Ovary (tissue), 9 donors: ENCODE results near the gene TFE3. TPM values are rescaled to one million over a fixed set of nuclear protein-coding genes. Genes with fewer than 3 reads are reported as not detected.

ENCODE experiments used
- DNase-seq, 5 donors: peaks; one replicate each; pipeline ENCODE4 v3.0.0-alpha.2; 2019 to 2020
- H3K27ac ChIP-seq, 2 donors: fragments of 200-600 bp; one replicate each; pipeline versions ENCODE4 v1.5.1 to v1.8.0; 2019 to 2022
- H3K27me3 ChIP-seq: fragments of 200-600 bp; one replicate; pipeline ENCODE4 v1.8.0; 2022
- H3K36me3 ChIP-seq: fragments of 200-600 bp; sonication (generic); one replicate; pipeline ENCODE4 v1.5.1; 2019
- H3K4me1 ChIP-seq: one replicate; pipeline ENCODE4 v1.8.1; 2013; ENCODE audit warnings: mild to moderate bottlenecking, moderate library complexity; ENCODE audit not compliant: insufficient read depth
- H3K4me3 ChIP-seq: fragments of 200-600 bp; sonication (generic); one replicate; pipeline ENCODE4 v1.5.1; 2017
- H3K9me3 ChIP-seq, 2 donors: fragments of 200-600 bp in 1 of 2; sonication (generic) in 1 of 2; one replicate each; pipeline versions ENCODE4 v1.5.1 to v1.8.1; 2013 to 2019; ENCODE audit warnings: mild to moderate bottlenecking in 1 of 2, moderate library complexity in 1 of 2
- EP300 ChIP-seq: sonication (generic); formaldehyde crosslinking; IDR thresholded peaks from one replicate; pipeline ENCODE4 v1.6.1; 2017; ENCODE audit warnings: antibody characterized with exemption
- POLR2A ChIP-seq: fragments of 450-650 bp; IDR thresholded peaks from one replicate; pipeline ENCODE4 v1.6.1; 2017; ENCODE audit warnings: antibody characterized with exemption, mild to moderate bottlenecking, moderate library complexity
- WGBS, 3 donors: extraction: QIAGEN DNeasy Blood & Tissue Kit in 1 of 3; methylation state at CpG; one replicate each; pipeline versions ENCODE4 v1.1.5 to v1.1.7; 2013 to 2017; 5-methylcytosine and 5-hydroxymethylcytosine counted together
- intact Hi-C, 4 donors: fragments of 100-400 bp; cut with DNase I; formaldehyde crosslinking; loops; one replicate each; pipeline versions ENCODE4 v1.11.0 to v1.15.1; 2022 to 2023
- polyA plus RNA-seq, 2 donors: library from polyadenylated mRNA; stranded (reverse); fragments of 200-250 nt in 1 of 2; fragments of 350-450 nt in 1 of 2; fragmentation: Illumina TruSeq in 1 of 2; extraction: RNeasy Lipid Tissue Mini Kit (QIAGEN cat#74804) in 1 of 2; gene quantifications; one replicate each; pipeline ENCODE4 v1.2.3, GENCODE V29; 2013 to 2014
- total RNA-seq, 7 donors: library from RNA; depleted of rRNA in 2 of 7; stranded (reverse); fragments of >200 nt in 2 of 7; fragmentation: NEBNext Ultra II Directional in 3 of 7; extraction: Animal tissue kit (Norgen Biotek cat#: 25700) in 3 of 7; gene quantifications; one replicate each; pipeline versions ENCODE4 v1.1.0 to v1.2.4, GENCODE V29; 2016 to 2023
- TF ChIP-seq, protein P1 (sequence below), 3 donors: fragments of 450-650 bp in 2 of 3; fragments of 200-600 bp in 1 of 3; IDR thresholded peaks; one replicate each; pipeline versions ENCODE4 v1.5.1 to v1.8.0; 2016 to 2022; ENCODE audit warnings: antibody characterized with exemption in 3 of 3, mild to moderate bottlenecking in 1 of 3
- donor health status: DM: no; HTN: no; CAD: no; lungs with moderate emphysema.
- donor health status: DM: no; HTN: no; CAD: no.
- donor health status: Bipolar disorder and iron deficiency.
- donor health status: DM: yes; HTN: yes; CAD: no.
- donor health status: DM: no; HTN: no; CAD: no.
- donor health status: DM: yes; HTN: yes; CAD: no.

The TFE3 gene
- total and polyA plus RNA-seq, 9 donors, result 42.1 to 69.4 (median 55.4) TPM

- Histone ChIP-seq H3K9me3 (peaks cover 0 to 3% of the 10 kb centered on the region in 2 donors), H3K36me3 (no peaks in the 10 kb centered on the region), H3K4me3 (peak overlapping the region; percentile 61), H3K27ac (peak overlapping the region; percentile 65 to 97), H3K4me1 (no peaks in the 10 kb centered on the region), H3K27me3 (no peaks in the 10 kb centered on the region)
- no peak for TF ChIP-seq EP300
- TF ChIP-seq, protein P1, sequence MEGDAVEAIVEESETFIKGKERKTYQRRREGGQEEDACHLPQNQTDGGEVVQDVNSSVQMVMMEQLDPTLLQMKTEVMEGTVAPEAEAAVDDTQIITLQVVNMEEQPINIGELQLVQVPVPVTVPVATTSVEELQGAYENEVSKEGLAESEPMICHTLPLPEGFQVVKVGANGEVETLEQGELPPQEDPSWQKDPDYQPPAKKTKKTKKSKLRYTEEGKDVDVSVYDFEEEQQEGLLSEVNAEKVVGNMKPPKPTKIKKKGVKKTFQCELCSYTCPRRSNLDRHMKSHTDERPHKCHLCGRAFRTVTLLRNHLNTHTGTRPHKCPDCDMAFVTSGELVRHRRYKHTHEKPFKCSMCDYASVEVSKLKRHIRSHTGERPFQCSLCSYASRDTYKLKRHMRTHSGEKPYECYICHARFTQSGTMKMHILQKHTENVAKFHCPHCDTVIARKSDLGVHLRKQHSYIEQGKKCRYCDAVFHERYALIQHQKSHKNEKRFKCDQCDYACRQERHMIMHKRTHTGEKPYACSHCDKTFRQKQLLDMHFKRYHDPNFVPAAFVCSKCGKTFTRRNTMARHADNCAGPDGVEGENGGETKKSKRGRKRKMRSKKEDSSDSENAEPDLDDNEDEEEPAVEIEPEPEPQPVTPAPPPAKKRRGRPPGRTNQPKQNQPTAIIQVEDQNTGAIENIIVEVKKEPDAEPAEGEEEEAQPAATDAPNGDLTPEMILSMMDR (IDR thresholded peaks at IDR 0.05), result peak in 1 of 3 donors; percentile 37
- WGBS, 3 donors, result 30 to 34% (median 31%) methylated on average over 9 of the region's 9 CpGs
- DNase-seq, result peak; percentile 75 to 90 (median 85)
- intact Hi-C loops, result no loop called here
These were observed 3.4 kb downstream of the TFE3 start for GRCh38 chrX:49039598-49040375.

- Histone ChIP-seq H3K4me1 (peaks cover 2% of the 10 kb centered on the region), H3K36me3 (no peaks in the 10 kb centered on the region), H3K4me3 (no peak overlapping the region), H3K9me3 (no peaks in the 10 kb centered on the region), H3K27me3 (no peaks in the 10 kb centered on the region), H3K27ac (no peak overlapping the region)
- 86 to 92% (median 88%) methylated on average over 15 of the region's 15 CpGs for WGBS, 3 donors
- DNase-seq, result no peak
- TF ChIP-seq EP300, result no peak
- TF ChIP-seq POLR2A, result no peak
- TF ChIP-seq, protein P1 (IDR thresholded peaks at IDR 0.05), result no peak
- intact Hi-C loops, result no loop called here
These were observed 5.2 kb downstream of the TFE3 start for GRCh38 chrX:49037883-49038475.

DNA sequence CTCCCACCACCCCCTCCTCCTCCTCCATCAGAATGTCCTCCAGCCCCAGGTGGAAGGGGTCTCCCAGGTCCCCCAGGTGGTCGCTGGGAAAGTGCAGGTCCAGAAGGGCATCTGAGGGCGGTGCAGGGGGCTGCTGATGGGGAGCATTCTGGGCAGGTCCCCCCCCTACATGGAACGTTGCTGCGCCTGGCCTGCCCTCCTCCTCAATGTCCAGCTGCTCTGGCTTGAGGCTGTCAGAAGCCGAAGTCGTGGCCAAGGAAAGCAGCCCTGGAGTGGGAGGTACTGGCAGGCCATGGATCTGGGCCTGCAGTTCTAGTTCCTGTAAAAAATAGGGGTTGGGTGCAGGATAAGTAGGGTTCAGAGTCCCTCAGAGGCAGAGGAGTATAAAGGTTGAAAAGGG, 12.9 kb downstream of the TFE3 start:
- no peak for TF ChIP-seq EP300
- TF ChIP-seq, protein P1 (IDR thresholded peaks at IDR 0.05), result no peak
- no peak for TF ChIP-seq POLR2A
- DNase-seq, result no peak
- Histone ChIP-seq H3K4me1 (peaks cover 2% of the 10 kb centered on the region), H3K36me3 (no peaks in the 10 kb centered on the region), H3K9me3 (no peaks in the 10 kb centered on the region), H3K27ac (no peak overlapping the region), H3K27me3 (no peaks in the 10 kb centered on the region), H3K4me3 (no peak overlapping the region)
- intact Hi-C loops, result no loop called here
- WGBS, 3 donors, result 43 to 45% (median 44%) methylated on average over 6 of the region's 6 CpGs

GRCh38 chrX:49029876-49030275, 13.3 kb downstream of the TFE3 start:
- Histone ChIP-seq H3K27me3 (no peaks in the 10 kb centered on the region), H3K27ac (no peak overlapping the region), H3K36me3 (no peaks in the 10 kb centered on the region), H3K4me1 (peaks cover 2% of the 10 kb centered on the region), H3K9me3 (no peaks in the 10 kb centered on the region), H3K4me3 (no peak overlapping the region)
- 63 to 83% (median 71%) methylated on average over 5 to 6 of the region's 6 CpGs for WGBS, 3 donors
- TF ChIP-seq EP300 (no peak), POLR2A (no peak)
- TF ChIP-seq, protein P1 (IDR thresholded peaks at IDR 0.05), result no peak
- intact Hi-C loops, result no loop called here
- no peak for DNase-seq
